GM13976 (cell line): ENCODE results near the gene KIF5B.

ENCODE experiments used
- DNase-seq: peaks from one replicate; pipeline ENCODE4 v3.0.0; 2012; ENCODE audit warnings: low spot score
- in situ Hi-C: fragments of 300-500 bp; cut with MboI; formaldehyde crosslinking; loops from one replicate; pipeline ENCODE4 v1.12.0; 2022; ENCODE audit warnings: low sequenced_read_pairs, mixed read lengths, inconsistent platforms; ENCODE audit not compliant: unreplicated experiment
- TF ChIP-seq, protein P1 (sequence below): IDR thresholded peaks from 2 replicates; pipeline ENCODE4 v1.5.1; 2012; ENCODE audit warnings: borderline replicate concordance, mild to moderate bottlenecking; ENCODE audit not compliant: insufficient read depth; ENCODE audit errors: extremely low read depth, missing control alignments, control extremely low read depth

KIF5B gene

DNA sequence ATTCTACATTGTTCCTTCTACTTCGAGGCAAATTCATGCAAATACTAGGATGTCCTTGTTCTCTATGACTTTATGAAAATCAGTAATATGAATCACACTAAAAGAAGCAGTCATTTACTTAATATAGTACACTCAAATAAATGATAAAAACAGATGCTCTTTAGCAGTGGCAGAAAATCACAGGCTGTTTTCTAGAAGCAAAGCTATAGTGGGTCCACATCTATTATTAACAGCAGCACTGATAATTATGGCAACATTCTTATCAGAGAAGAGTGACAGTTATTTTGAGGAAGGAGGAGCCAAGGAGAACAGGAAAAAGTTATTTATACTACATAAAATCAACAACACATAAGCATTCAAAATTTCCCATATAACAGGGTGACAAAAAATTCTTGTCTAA lies 16.5 kb downstream of the KIF5B start:
- TF ChIP-seq, protein P1, sequence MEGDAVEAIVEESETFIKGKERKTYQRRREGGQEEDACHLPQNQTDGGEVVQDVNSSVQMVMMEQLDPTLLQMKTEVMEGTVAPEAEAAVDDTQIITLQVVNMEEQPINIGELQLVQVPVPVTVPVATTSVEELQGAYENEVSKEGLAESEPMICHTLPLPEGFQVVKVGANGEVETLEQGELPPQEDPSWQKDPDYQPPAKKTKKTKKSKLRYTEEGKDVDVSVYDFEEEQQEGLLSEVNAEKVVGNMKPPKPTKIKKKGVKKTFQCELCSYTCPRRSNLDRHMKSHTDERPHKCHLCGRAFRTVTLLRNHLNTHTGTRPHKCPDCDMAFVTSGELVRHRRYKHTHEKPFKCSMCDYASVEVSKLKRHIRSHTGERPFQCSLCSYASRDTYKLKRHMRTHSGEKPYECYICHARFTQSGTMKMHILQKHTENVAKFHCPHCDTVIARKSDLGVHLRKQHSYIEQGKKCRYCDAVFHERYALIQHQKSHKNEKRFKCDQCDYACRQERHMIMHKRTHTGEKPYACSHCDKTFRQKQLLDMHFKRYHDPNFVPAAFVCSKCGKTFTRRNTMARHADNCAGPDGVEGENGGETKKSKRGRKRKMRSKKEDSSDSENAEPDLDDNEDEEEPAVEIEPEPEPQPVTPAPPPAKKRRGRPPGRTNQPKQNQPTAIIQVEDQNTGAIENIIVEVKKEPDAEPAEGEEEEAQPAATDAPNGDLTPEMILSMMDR: no peak
- in situ Hi-C loops: no loop called here
- DNase-seq: no peak

DNA sequence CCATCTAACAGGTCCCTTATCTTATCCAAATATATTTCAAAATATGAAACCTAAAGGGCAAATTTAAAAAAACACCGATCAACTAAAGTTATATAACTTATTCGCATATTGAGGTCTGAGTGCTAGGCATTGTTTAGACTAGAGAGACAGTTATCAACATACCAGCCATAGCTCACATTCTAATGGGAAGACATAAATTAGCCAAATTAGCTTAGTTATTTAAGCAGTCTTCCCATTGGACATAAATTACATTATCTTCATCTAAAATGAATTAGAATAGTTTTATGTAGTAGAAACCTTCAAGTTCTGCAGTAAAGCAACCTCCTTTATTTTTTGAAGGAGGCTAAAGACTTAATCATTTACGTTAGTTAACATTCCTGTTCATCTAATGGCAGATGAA lies 17.4 kb downstream of the KIF5B start:
- DNase-seq: no peak
- in situ Hi-C loops: no loop called here
- TF ChIP-seq, protein P1: no peak

DNA sequence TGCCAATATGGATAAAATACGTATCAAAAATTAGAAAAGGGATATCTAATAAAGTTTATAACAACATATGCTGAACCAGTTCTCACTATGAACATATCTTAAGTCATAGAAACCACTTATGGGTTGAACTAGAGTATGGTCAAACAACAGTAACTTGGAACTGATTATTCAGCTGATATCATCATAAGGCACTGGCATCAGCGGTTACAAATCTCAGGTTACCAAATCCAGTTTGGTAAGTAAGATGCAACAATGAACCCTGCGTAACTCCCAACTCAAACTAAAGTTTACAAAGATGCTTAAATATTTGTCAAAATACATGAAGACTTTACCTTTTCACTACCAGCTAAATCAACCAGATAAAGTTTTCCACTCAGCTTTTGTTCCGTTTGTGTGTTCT lies 19.3 kb downstream of the KIF5B start:
- DNase-seq: no peak
- in situ Hi-C loops: no loop called here
- TF ChIP-seq, protein P1: no peak

DNA sequence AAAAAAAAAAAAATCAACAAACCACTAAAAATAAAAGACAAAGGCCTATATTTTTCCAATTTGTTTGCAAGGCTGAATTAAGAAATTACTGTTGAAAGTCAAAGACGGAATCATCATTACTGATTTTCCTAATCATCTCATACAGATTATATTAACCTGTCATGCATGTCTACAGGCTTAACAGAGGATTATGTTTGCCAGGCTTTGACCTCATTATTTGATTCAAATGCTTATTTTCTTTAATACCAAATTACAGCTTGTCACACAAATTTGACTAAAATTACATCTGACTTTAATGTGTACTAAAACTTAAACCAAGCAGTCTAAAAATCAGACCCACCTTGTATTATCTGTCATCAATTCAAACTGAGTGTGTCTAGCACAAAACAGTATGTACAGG lies 21.2 kb downstream of the KIF5B start:
- in situ Hi-C loops: no loop called here
- TF ChIP-seq, protein P1: no peak
- DNase-seq: no peak

DNA sequence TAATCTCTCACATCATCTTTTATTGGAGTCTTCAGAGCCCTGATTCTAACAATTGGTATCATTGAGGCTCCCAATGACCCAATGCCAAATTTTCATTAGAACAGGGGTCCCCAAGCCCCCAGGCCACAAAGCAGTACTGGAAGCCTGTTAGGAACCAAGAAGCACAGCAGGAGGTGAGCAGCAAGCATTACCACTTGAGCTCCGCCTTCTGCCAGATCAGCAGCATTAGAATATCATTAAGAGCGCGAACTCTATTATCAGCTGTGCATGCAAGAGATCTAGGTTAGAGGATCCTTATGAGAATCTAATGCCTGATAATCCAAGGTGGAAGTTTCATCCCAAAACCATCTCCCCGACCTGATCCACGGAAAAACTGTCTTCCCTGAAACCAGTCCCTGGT lies 23.1 kb downstream of the KIF5B start:
- in situ Hi-C loops: no loop called here
- DNase-seq: no peak
- TF ChIP-seq, protein P1: no peak

DNA sequence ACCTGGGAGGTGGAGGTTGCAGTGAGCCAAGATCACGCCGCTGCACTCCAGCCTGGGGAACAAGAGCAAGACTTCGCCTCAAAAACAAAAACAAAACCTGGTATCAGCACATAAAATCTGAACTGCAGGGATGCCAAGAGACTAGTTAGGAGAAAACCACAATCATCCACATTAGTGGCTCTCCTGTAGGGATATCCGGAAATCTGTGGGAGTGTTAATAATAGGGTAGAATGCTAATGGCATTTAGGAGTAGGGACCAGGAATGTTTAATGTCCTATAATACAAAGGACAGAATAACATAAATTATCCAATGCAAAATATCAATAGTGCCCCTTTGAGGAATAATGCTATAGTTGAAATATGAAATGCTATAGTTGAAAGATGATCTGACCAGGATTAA lies 24.3 kb downstream of the KIF5B start:
- DNase-seq: no peak
- in situ Hi-C loops: no loop called here
- TF ChIP-seq, protein P1: no peak

DNA sequence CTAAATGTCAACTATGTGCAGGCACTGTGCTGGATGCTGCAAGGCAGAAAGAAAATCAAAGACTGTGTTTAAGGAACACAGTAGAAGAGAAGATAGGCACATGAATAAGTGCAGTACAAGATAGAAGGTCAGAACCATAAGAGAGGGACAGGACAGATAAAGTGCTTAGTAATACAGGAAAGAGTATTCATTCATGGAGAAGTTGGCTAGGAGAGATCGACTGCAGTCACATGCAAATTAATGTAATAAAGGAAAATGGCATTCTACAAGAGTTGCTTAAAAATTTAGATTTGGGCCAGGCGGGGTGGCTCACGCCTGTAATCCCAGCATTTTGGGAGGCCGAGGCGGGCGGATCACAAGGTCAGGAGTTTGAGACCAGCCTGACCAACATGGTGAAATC lies 24.8 kb downstream of the KIF5B start:
- TF ChIP-seq, protein P1: no peak
- no peak for DNase-seq
- in situ Hi-C loops: no loop called here
